Measurements from ENCODE around the gene PRIM2. TPM values are rescaled to one million over a fixed set of nuclear protein-coding genes. Genes with fewer than 3 reads are reported as not detected.
A peak's percentile ranks its signal among the peaks of the same experiment; 100 is the strongest.

PRIM2 gene
- total and polyA plus RNA-seq, 9 of the 15 experiments (the other 6 are each of a cell fraction or from before 2014, with no cell fraction given), result 19.8 to 57.5 (median 33.4) TPM

DNA sequence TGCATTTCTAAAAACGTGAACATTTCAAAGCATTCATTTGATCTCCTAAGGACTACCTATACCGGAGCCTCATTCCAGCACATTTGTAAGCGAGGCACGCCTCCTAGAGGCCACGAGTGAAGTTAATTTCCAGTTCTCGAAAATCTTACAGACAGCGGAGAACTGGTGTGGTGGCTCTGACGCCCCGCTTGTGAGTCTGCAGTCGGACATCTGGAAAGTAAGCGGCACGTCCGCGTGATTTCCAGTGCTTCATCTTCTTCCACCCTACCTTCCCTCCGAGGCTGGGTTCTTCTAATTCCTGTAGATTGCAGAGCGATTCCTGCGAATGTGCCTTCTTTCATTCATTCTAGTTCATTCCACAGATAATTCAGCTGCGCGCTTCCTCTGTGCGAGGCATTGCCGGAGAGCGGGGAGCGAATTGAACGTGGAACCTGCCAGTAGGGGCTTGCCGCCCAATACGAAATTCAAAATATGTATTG lies 810 bp upstream of the PRIM2 start (continued):
- no peak for TF ChIP-seq NFE2L1 (tag; IDR thresholded peaks at IDR 0.05; ENCODE audit: borderline replicate concordance, low read depth)
- TF ChIP-seq CBX2 (IDR thresholded peaks at IDR 0.05; ENCODE audit: insufficient read depth, low read length, poor library complexity, severe bottlenecking), result no peak
- no peak for TF ChIP-seq NR1H2 (CRISPR knock-in tag; IDR thresholded peaks at IDR 0.05)
- TF ChIP-seq ZNF12 (CRISPR knock-in tag; IDR thresholded peaks at IDR 0.05), result 0 out of 2 replicates have a peak, but pooled peaks have one; percentile 33
- no peak for TF ChIP-seq MBD2 (IDR thresholded peaks at IDR 0.05; ENCODE audit: borderline replicate concordance, low read depth)
- TF ChIP-seq DIDO1 (tag; IDR thresholded peaks at IDR 0.05; ENCODE audit: low read depth), result no peak
- TF ChIP-seq, protein P1, sequence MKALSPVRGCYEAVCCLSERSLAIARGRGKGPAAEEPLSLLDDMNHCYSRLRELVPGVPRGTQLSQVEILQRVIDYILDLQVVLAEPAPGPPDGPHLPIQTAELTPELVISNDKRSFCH (CRISPR knock-in tag; IDR thresholded peaks at IDR 0.05), result no peak
- TF ChIP-seq, protein P1 (tag; IDR thresholded peaks at IDR 0.05), result no peak
- TF ChIP-seq STAG1 (CRISPR knock-in tag; IDR thresholded peaks at IDR 0.05; ENCODE audit: borderline replicate concordance), result peak; percentile 68; the same call in 1 of the 2 replicates
- no peak for TF ChIP-seq HMG20B (CRISPR knock-in tag; IDR thresholded peaks at IDR 0.05)
- TF ChIP-seq, protein P2, sequence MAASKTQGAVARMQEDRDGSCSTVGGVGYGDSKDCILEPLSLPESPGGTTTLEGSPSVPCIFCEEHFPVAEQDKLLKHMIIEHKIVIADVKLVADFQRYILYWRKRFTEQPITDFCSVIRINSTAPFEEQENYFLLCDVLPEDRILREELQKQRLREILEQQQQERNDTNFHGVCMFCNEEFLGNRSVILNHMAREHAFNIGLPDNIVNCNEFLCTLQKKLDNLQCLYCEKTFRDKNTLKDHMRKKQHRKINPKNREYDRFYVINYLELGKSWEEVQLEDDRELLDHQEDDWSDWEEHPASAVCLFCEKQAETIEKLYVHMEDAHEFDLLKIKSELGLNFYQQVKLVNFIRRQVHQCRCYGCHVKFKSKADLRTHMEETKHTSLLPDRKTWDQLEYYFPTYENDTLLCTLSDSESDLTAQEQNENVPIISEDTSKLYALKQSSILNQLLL (CRISPR knock-in tag; IDR thresholded peaks at IDR 0.05; ENCODE audit: borderline replicate concordance), result no peak
- no peak for TF ChIP-seq SRSF9 (IDR thresholded peaks at IDR 0.05; ENCODE audit: borderline replicate concordance, low read depth, low read length)
- 0 out of 2 replicates have a peak, but pooled peaks have one; percentile 7 for TF ChIP-seq ZKSCAN1 (IDR thresholded peaks at IDR 0.05; ENCODE audit: low read depth, low read length)
- TF ChIP-seq SRSF7 (optimal IDR thresholded peaks at IDR 0.05; ENCODE audit: low read depth, low read length), result no peak
- no peak for TF ChIP-seq XRCC4 (IDR thresholded peaks at IDR 0.05; ENCODE audit: extremely low read depth, insufficient read depth, insufficient read length)
- TF ChIP-seq, protein P3, sequence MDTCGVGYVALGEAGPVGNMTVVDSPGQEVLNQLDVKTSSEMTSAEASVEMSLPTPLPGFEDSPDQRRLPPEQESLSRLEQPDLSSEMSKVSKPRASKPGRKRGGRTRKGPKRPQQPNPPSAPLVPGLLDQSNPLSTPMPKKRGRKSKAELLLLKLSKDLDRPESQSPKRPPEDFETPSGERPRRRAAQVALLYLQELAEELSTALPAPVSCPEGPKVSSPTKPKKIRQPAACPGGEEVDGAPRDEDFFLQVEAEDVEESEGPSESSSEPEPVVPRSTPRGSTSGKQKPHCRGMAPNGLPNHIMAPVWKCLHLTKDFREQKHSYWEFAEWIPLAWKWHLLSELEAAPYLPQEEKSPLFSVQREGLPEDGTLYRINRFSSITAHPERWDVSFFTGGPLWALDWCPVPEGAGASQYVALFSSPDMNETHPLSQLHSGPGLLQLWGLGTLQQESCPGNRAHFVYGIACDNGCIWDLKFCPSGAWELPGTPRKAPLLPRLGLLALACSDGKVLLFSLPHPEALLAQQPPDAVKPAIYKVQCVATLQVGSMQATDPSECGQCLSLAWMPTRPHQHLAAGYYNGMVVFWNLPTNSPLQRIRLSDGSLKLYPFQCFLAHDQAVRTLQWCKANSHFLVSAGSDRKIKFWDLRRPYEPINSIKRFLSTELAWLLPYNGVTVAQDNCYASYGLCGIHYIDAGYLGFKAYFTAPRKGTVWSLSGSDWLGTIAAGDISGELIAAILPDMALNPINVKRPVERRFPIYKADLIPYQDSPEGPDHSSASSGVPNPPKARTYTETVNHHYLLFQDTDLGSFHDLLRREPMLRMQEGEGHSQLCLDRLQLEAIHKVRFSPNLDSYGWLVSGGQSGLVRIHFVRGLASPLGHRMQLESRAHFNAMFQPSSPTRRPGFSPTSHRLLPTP (IDR thresholded peaks at IDR 0.05; ENCODE audit: borderline replicate concordance, extremely low read depth, insufficient read length), result no peak
- TF ChIP-seq CAMTA2 (CRISPR knock-in tag; conservative IDR thresholded peaks at IDR 0.05), result no peak
- TF ChIP-seq, protein P4, sequence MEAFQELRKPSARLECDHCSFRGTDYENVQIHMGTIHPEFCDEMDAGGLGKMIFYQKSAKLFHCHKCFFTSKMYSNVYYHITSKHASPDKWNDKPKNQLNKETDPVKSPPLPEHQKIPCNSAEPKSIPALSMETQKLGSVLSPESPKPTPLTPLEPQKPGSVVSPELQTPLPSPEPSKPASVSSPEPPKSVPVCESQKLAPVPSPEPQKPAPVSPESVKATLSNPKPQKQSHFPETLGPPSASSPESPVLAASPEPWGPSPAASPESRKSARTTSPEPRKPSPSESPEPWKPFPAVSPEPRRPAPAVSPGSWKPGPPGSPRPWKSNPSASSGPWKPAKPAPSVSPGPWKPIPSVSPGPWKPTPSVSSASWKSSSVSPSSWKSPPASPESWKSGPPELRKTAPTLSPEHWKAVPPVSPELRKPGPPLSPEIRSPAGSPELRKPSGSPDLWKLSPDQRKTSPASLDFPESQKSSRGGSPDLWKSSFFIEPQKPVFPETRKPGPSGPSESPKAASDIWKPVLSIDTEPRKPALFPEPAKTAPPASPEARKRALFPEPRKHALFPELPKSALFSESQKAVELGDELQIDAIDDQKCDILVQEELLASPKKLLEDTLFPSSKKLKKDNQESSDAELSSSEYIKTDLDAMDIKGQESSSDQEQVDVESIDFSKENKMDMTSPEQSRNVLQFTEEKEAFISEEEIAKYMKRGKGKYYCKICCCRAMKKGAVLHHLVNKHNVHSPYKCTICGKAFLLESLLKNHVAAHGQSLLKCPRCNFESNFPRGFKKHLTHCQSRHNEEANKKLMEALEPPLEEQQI (IDR thresholded peaks at IDR 0.05), result 0 out of 2 replicates have a peak, but pooled peaks have one; percentile 21
- no peak for TF ChIP-seq ATF4 (CRISPR knock-in tag; IDR thresholded peaks at IDR 0.05)
